HG02798 (cell line): ENCODE results near the gene NUP62.

ENCODE experiments used
- ATAC-seq: cut with Tn5 transposase; IDR thresholded peaks from one replicate; pipeline ENCODE4 v1.9.1; 2021; ENCODE audit warnings: mild to moderate bottlenecking; ENCODE audit not compliant: unreplicated experiment, poor library complexity

Gene NUP62

DNA sequence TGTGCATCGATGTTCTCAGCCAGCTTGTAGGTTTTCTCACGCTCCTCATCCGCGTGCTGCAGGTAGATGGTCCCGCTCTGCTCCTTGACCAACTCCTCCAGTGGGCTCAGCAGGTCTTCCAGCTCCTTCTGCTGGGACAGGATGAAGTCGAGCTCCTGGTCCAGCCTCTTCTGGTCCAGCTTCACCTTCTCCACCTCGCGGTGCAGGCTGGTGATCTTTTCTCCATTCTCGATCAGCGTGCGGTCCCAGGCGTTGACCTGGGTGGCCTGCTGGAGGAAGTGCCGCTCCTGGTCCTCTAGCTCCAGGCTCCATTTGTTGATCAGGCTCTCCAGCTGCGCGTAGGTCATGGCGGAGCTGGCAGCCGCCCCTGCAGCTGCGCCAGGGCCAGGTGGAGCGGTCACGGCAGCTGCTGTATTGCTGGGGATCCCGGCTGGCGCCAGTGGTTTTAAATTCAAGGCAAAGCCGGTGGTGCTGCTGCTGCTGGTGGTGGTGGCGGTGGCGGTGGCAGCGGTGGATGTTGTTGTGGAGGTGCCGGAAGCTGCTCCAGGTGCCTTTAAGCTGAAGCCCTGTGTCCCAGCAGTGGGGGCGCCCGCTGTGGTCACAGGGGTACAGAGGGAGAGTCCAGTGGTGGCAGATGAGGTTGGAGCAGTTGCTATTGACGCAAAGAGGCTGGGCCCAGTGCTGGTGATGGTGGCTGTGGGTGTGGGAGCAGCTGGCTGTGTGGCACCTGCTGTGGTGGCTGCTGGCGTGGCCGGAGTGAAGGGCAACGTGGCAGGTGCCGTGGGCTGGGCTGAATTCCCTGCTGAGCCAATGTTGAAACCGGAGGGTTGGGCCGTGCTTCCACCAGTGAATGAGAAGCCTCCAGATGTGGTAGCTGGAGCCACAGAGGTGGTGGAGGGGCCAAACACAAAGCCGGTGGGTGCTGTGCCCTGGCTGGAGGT, 20.6 kb downstream of the NUP62 start:
- no peak for ATAC-seq

DNA sequence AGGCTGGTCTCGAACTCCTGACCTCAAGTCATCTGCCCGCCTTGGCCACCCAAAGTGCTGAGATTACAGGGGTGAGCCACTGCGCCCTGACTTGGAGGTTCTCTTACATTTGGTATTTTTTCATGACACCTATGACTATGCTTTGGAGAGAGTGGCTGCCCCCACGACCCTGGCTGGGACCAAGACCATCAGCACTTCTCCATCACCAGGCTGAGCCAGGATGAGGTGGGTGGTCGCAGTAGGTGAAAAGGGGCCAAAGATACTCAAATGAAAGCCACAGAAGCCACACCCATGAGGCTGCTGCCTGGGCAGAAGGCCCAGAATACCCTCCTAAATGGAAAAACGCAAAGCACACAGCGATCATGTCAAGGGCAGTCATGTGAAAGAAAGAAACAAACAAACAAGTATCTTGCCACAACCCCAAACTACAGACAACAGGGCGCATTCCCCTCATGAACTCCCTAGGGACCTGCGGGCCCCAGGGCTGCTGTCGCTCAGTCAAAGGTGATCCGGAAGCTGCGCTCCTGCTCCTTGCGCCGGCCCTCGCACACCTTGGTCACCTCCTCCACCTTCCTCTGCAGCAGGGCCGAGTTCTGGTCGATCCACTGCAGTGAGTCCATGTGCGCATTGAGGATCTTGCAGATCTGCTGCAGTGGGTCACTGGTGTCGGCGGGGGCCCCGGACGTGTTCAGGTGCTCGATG, 21.4 kb downstream of the NUP62 start:
- ATAC-seq, result peak; percentile 41

DNA sequence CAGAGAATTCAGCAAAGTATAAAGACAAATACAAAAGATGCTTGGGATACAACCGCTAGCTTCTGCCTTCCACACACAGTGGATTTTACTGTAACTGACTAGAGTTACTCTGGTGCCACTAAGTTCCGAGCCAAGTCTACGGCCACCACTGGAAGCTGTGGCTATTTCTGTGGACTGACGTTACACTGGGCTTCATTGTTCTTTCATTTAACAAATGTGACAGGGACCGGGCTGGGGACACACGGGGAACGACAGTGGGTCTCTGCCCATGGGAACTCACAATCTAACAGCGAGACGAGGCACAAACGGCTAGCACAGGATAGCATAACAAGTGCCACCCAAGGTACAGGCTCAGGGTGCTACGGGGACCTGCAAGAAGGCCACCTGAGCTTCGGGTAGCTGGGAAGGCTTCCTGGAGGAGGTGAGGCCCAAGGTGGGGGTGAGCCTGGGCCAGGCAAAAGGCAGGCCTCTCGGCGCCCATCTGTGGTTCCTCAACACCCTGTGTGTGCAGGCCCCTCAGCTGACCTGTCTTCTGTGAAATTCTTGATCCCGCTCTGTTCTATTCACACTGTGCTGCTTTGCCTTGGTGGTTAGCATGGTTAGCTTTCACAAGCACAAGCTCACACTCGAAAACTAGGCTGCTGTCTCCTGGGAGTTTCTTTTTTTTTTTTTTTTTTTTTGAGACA, 22.3 kb downstream of the NUP62 start:
- no peak for ATAC-seq

DNA sequence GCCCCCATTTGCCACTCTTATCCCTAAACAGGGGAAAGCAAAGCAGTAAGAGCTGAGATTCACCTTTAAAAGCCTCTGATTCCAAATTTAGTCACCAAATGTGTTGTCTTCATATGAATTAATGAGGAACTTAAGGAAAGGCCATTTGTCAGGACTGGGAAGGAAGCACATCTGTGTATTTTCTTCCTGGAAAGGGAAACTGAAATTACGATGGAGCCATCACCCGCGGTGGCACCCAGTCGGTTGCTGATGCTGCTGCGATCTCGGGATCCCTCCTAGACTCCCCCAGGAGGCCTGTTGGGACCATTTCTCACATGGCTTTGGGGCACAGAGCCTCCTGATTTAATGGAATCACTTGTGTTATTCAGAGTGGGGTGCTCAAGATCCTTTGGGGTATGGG, 25.2 kb downstream of the NUP62 start:
- ATAC-seq, result no peak

DNA sequence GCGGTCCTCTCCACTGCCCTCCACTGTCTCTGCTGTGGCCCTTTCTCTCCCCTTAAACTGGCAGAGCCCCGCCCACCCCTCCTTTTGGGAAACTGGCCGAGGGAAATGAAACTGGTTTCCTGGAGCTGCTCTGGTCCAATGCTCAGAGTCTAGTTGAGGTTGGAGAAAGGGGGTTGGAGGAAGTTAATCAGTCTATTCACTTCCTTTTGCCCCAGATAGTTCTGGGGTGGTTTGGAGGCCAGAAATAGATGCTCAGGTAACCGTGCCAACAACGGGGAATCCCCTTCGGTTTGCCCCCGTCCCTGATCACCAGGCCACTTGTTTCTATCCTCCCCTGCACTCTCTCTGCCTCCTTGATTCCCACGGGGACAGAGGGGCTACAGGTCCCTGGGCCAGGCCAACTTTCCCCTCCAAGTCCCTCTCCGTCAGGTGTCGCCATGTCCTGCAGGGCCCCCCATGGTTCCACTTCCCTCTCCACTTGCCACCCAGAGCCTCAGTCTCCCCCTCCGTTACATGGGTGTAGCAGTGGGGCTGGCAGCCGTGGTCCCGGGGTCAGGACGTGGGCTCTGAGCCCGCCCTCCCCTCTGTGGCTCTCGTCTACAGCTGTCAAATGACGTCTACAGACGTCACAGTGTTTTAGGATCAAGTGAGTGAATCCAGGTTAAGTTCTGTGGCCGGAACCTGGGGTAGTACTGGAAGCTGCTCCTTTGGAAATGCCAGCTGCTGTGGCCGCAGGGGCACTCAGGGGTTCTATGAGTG, 32.3 kb downstream of the NUP62 start, which contains the start of gene IL4I1:
Gene IL4I1 (minus strand): TSS at position 25 of the 759 bp plus-strand sequence. CDS start 727 bp downstream, outside the sequence.
- ATAC-seq, result peak; percentile 55

DNA sequence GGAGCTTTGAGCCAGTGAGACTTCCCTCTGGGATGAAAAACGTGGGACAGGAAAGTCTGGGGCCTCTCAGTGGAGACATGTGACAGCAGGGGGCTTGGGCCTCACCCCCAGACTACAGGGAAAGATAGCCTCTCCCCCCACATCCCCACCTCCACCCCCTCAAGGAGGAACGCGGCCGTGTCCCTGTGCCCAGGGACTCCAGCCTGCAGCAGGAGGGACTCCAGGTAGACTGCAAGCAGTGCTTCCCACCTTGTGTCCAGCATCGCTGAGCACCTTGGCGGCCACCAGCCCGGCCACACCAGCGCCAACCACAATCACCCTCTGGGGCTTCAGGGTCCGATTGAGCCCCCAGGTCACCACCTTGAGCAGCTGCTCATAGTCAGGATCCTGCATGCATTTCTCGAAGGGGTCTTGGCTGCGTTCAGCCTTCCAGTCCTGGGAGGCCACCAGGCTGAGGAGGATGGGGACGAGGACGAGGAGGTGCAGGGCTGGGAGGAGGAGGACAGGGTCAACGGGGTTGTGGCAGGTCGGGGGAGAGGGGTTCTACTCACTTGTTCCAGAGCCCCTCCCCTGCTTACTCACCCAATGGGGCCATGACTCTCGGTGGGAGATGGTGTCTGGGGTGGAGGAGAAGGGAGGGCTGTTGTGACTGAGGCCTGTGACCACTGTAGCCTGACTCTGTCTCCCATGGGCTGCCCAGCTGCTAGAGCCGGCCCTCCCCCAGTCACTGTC, 33.6 kb downstream of the NUP62 start:
- ATAC-seq, result no peak

DNA sequence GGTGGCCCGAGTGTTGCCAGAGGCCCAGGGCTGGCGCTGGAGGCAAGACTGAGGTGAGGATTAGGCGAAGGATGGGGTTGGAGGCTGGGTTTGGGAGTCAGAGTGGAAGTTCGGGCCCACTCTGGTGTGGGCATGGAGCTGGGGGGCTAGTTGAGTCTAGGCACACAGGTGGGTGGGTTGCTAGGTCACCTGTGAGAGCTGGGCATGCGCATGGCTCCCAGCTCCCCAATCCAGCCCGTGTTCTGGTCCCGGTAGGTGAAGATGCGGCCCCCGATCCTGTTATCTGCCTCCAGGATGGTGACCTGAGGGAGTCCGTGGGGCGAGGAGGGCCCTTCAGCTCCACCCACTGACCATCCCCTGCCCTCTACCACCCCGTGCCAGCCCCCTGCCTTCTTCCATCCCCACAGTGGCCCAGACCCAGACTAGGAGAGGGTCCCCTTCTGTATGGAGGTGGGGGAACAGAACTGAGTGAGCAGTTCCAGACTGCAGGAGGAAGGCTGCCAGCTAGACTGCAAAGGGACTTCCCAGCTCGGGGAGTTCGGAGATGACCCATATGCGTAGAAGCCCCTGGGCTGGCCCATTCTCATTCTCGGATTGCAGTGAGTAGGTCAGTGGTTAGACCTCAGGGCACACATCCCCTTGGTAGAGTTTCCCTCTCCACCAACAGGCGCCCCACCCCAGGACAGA, 34.3 kb downstream of the NUP62 start:
- no peak for ATAC-seq

DNA sequence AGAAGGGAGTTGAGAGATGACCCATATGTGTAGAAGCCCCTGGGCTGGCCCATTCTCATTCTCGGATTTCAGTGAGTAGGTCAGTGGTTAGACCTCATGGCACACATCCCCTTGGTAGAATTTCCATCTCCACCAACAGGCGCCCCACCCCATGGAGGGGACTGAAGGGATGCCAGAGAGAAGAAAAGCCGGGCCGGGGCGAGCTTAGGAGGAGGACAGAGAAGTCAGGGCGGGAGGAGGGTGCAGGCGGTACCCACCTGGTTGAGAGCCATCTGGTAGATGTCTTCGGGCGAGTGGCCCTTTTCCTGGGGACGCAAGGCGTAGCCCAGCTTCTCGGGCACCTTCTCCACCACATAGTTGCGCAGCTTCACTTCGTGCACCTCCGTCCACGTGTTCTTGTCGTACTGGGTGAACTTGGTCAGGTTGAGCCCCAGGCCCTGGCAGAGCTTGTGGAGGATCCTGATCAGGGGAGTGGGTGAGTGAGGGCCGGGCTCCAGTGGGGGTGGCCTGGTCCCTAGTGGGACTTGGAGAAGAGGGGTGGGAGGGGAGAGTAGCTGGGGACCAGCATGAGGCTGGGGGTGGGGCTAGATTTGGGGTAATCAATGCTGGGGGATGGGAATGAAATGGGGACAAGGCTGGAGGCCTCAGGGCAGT, 35.2 kb downstream of the NUP62 start:
- ATAC-seq, result no peak

DNA sequence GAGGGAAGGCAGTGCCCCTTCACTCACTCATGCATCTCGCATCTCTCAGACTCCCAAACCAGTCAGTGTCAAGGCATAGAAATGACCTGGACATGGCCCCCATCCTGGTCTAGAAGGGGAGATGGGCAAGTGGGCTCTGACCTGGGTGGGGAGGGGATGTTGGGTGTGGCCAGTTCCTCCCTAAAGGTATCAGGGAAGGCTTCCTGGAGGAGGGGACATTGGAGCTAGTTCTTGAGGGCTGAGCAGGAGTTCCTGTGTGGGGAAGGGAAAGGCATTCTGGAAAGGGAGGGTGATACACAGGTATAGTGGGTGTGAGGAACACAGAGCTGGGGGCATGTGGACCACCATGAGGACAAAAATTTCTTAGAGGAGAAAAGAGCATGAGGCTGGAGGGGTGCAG, 36.6 kb downstream of the NUP62 start:
- ATAC-seq, result no peak

DNA sequence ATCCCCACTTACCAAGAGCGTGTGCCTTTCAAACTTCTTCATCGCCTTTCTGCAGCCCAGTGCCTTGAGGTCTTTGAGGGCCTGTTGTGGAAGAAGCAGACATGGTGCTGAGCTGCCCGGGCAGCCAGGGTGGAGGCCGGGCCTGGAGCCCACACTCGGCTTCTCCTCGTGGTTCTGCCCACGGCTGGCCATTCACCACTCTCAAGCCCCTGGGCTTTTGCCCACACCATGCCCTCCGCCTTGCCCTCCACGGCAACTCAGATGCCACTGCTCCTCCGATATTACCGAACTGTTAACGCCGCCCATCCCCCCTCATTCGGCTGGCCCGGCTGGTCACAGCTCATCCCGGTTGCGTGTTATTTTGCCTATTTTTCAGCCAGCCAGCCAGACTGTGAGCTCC, 37.9 kb downstream of the NUP62 start:
- no peak for ATAC-seq

DNA sequence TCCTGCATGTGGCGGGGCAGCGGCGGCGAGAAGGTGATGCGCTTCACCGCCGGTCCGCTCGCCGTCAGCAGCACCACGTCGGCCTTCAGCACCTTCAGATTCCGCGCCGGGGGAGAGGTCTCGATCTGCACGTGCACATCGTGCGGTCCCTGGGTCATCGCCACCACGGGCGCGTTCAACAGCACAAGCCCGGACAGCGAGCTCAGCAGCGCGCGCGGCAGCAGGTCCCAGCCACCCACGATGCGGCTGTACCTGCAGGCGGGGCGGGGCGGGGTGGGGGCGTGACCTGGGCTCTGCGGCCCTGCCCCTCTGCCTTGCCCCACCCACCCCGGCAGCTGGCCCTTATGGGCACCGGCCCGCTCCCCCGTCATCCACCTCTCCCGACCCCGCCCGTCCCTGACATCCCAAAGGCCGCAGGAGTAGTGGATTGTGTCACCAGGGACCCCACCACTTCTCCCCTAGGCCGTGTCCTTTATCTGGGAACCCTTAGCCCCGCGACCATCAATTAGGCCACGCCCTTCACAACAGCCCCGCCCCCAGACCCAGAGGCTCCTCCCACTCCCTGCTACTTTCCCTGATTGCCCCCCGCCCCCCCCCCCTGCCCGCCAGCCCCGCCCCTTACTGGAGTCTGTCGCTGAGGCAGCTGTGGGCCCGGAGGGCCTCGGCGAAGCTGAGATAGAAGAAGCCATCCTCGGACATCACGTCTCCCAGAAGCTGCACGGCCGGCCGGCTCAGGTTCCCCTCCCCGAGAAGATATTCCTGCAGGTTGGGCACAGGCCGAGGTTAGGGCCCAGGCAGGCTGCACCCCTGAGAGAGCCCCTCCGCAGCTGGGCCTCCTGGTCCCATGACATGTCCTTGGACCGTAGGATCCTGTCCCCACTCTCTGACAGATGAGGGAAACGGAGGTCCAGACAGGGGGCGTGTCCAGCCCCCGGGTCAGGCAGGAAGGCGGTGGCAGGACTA, 38.7 kb downstream of the NUP62 start:
- ATAC-seq, result peak; percentile 34

DNA sequence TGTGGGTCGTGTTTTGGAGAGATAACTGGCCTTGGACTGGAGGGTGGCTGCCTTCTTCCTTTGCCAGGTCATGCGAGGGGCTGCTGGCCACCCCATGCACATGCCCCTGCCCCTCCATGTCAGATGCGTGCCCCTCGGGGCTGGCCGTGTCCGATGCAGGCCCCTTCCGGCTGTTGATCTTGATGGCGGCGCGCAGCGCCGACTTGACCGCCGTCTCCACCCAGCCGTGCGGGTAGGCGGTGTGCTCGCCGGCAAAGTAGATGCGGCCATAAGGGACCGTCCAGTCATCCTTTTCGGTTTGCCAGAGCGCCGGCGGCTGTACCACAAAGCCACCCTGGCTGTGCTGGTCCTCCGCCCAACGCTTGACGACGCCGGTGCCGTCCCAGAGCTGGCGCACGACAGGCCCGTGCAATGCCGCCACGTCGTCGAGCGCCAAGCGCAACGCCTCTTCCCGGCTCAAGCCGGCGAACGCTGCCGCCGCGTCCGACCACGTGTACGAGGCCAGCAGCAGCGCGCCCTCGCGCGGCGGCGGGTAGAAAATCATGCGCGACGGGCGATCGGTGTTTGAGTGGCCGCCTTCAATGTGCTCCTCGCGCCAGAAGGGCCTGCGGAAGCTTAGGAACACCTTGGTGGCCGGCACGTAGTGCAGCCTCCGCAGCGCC, 39.5 kb downstream of the NUP62 start:
- peak; percentile 29 for ATAC-seq

DNA sequence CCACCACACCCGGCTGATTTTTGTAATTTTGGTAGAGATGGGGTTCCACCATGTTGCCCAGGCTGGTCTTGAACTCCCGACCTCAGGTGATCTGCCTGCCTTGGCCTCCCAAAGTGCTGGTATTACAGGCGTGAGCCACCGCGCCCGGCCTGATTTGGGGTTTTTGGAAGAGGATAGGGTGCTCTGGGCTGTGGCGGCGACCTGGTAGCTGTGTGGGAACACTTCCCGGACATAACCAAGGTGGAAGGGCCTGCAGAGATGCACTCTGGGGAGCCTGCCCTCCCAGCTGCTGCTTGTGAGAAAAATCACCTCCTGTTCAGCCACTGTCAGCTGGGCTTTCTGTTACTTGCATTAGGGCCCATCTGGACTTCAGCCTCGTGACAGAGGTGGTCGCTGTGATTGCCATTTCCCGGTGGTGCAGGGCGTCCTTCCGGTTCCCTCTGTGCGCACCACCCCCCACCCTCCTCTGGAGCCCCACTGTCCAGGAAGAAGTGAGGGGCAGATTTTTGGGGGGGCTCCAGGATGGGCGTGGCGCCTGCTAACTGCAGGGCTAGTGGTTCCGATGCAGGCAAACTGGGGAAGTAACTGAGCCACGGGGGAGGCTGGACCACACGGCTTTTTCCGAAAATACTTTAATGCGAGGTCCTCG, 40.1 kb downstream of the NUP62 start:
- ATAC-seq, result no peak

DNA sequence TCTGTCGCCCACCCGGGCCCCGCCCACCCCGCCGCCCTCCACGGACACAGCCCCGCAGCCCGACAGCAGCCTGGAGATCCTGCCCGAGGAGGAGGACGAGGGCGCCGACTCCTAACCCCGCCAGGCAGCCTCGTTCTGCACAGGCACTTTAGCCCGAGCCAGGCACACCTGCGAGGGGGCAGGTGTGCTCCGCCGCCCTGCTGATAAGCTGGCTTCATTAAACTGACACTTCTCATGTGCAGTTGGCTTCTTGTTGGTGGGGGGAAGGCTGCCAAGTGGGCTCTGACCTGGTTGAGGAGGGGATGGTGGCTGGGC, 40.8 kb downstream of the NUP62 start:
- no peak for ATAC-seq

DNA sequence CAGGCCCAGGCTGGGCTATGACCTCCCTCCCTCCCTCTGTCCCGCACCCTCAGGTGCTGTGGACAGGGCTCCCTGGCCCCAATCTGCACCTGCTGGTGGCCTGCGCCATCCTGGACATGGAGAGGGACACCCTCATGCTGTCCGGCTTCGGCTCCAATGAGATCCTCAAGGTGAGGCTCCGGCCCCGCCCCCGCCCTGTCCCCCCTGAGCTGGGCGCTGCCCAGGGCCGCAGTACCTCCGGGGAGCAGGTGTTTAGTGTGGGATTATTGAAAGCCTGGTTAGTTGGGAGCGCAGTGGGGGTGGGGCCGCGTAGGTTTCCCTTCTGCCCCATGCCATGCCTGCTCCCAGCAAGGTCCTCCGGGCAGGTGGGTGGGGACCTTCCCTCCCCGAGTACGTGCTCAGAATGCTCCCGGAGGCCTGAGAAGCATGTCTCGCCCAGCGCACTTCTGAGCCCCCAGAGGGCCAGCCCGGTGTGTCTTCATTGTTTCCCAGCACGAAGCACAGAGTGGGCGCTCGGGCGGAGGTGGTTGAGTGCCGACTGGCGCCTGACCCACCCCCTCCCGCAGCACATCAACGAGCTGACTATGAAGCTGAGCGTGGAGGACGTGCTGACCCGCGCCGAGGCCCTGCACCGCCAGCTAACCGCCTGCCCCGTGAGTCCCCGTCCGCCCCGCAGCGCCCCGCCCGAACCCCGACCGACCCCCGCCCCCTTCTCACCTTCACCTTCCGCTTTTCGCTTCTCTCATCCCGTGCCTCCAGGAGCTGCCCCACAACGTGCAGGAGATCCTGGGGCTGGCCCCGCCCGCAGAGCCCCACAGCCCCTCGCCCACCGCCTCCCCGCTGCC, 41.4 kb downstream of the NUP62 start:
- ATAC-seq, result no peak
